Thyroid gland (tissue), 4 donors: Measurements from ENCODE around the gene CSPG4.

Experiments
- CTCF ChIP-seq, 6 experiments: fragments of 200-600 bp in 3 of 6; fragments of 450-650 bp in 3 of 6; sonication (generic) in 3 of 6; IDR thresholded peaks; one replicate each; pipeline ENCODE4 v1.5.1; 2016 to 2019; ENCODE audit warnings: antibody characterized with exemption in 6 of 6, mild to moderate bottlenecking in 2 of 6, inconsistent platforms in 1 of 6, moderate library complexity in 1 of 6
- POLR2A ChIP-seq, 2 donors: fragments of 450-650 bp; IDR thresholded peaks; one replicate each; pipeline ENCODE4 v1.6.1; 2017; ENCODE audit warnings: antibody characterized with exemption in 2 of 2, mild to moderate bottlenecking in 2 of 2, moderate library complexity in 1 of 2

DNA sequence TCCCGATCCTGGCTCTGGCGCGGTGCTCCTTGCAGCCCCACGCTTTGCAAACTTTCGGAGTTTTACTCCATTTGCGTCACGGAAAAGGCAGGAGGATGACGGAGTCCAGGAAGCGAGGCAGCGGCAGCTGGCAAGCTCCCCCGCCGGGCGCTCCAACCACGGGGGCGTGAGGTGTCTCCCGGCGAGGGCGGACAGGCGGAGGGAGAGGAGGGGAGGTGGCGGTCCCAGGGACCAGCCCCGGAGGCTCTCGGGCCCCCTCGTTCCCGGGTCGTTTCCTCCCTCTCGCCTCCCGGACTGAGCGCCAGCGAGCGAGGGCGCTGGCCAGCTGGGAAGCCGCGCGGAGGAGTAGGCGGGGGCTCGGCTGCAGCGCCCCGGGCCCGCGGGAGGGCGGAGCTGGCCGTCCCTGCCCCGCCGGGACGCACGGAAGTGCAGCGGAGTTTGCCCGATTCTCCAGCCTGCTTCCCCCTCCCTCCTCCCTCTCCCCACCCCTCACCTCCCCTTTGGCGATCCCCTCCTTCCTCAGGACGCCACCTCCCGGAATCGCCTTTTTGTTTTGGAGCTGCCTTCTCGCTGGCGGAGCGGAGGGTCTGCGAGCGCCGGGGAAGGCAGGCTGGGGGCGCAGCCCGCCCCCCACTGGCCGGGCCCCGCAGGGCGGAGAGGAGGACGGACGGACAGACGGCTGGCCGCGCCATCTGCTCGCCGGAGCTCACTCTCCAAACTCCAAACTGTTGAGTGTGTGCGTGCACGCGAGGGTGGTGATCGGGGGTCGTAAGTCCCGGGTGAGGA lies 65.1 kb downstream of the CSPG4 start, which contains the start of gene SNX33:
- TF ChIP-seq POLR2A (IDR thresholded peaks at IDR 0.05) (peak; percentile 68 to 89), CTCF (IDR thresholded peaks at IDR 0.05) (peak in 4 of 6 experiments; percentile 31 to 47 (median 42))
